Loucy (cell line): ENCODE data around the gene FGA.

Experiments
- H2AFZ ChIP-seq: fragments of 200-600 bp; sonication (generic); 2 replicates; pipeline ENCODE4 v1.6.0; 2016; ENCODE audit warnings: antibody characterized with exemption, mild to moderate bottlenecking, low read length, moderate library complexity
- H3F3A ChIP-seq: fragments of 200-600 bp; 2 replicates; pipeline ENCODE4 v1.6.0; 2016; ENCODE audit warnings: antibody characterized with exemption, low read depth, mild to moderate bottlenecking
- H3K27me3 ChIP-seq: fragments of 200-600 bp; sonication (generic); 2 replicates; pipeline ENCODE4 v1.6.1; 2014; ENCODE audit warnings: low read length, mild to moderate bottlenecking; ENCODE audit not compliant: insufficient read depth, poor library complexity, severe bottlenecking
- H3K36me3 ChIP-seq: fragments of 200-600 bp; sonication (generic); 2 replicates; pipeline ENCODE4 v1.6.1; 2016; ENCODE audit warnings: low read length; ENCODE audit not compliant: insufficient read depth
- H3K4me1 ChIP-seq: fragments of 200-600 bp; sonication (generic); 2 replicates; pipeline ENCODE4 v1.5.1; 2014; ENCODE audit warnings: low read length, mild to moderate bottlenecking; ENCODE audit not compliant: insufficient read depth, poor library complexity, severe bottlenecking
- H3K4me2 ChIP-seq: fragments of 200-600 bp; sonication (generic); 2 replicates; pipeline ENCODE4 v1.6.0; 2014; ENCODE audit warnings: antibody characterized with exemption, low read length, low read depth, mild to moderate bottlenecking; ENCODE audit not compliant: poor library complexity, severe bottlenecking
- H3K4me3 ChIP-seq: fragments of 200-600 bp; sonication (generic); 2 replicates; pipeline ENCODE4 v1.5.1; 2014; ENCODE audit warnings: low read length, mild to moderate bottlenecking, mixed read lengths; ENCODE audit not compliant: poor library complexity, severe bottlenecking
- H3K79me2 ChIP-seq: fragments of 200-600 bp; sonication (generic); 2 replicates; pipeline ENCODE4 v1.6.1; 2014; ENCODE audit warnings: low read length; ENCODE audit not compliant: insufficient read depth
- H3K9ac ChIP-seq: fragments of 200-600 bp; sonication (generic); 2 replicates; pipeline ENCODE4 v1.6.0; 2014; ENCODE audit warnings: mild to moderate bottlenecking, low read depth, low read length, moderate library complexity; ENCODE audit not compliant: poor library complexity, severe bottlenecking
- H3K9me2 ChIP-seq: fragments of 200-600 bp; sonication (generic); replicated peaks from 2 replicates; pipeline ENCODE4 v1.6.1; 2016; ENCODE audit warnings: low read depth, low read length, mixed read lengths
- H3K9me3 ChIP-seq: fragments of 200-600 bp; sonication (generic); 2 replicates; pipeline ENCODE4 v1.6.1; 2014; ENCODE audit warnings: mild to moderate bottlenecking, antibody characterized with exemption, low read length, low read depth; ENCODE audit not compliant: insufficient read depth
- H4K20me1 ChIP-seq: fragments of 200-600 bp; sonication (generic); 2 replicates; pipeline ENCODE4 v1.6.0; 2014; ENCODE audit warnings: antibody characterized with exemption, low read length, mild to moderate bottlenecking; ENCODE audit not compliant: insufficient read depth, poor library complexity, severe bottlenecking
- CTCF ChIP-seq: fragments of 200-600 bp; sonication (generic); conservative IDR thresholded peaks from 2 replicates; pipeline ENCODE4 v1.5.1; 2014; ENCODE audit warnings: mild to moderate bottlenecking, antibody characterized with exemption, low read length
- EZH2phosphoT487 ChIP-seq: fragments of 200-600 bp; IDR thresholded peaks from 2 replicates; pipeline ENCODE4 v1.6.1; 2018; ENCODE audit warnings: antibody characterized with exemption, mild to moderate bottlenecking, moderate library complexity, borderline replicate concordance

The FGA gene

GRCh38 chr4:154542271-154542879 lies 48.2 kb downstream of the FGA start:
- Histone ChIP-seq H3K9ac (no peak overlapping the region), H3K9me2 (no peaks in the 10 kb centered on the region), H2AFZ (no peak overlapping the region), H3F3A (no peaks in the 10 kb centered on the region), H3K36me3 (peaks cover 93% of the 10 kb centered on the region), H3K4me1 (peaks cover 12% of the 10 kb centered on the region), H3K9me3 (no peaks in the 10 kb centered on the region), H3K79me2 (peaks cover 13% of the 10 kb centered on the region; the same call in 1 of the 2 replicates), H4K20me1 (peaks cover 4% of the 10 kb centered on the region), H3K4me3 (no peak overlapping the region), H3K4me2 (no peak overlapping the region), H3K27me3 (no peaks in the 10 kb centered on the region)
- TF ChIP-seq EZH2phosphoT487: no peak
- TF ChIP-seq CTCF: no peak
